Duodenal mucosa (tissue), 2 donors: ENCODE results near the gene SLC22A24.
"Not testable (repeated sequence)": the region's sequence is repeated elsewhere in the genome, so short reads cannot be mapped to it uniquely, and the experiment has no call there.

ENCODE experiments used
- H3K27ac ChIP-seq: one replicate; pipeline ENCODE4 v1.7.0; 2013; ENCODE audit warnings: low read depth, low read length
- H3K27me3 ChIP-seq, 2 donors: one replicate each; pipeline ENCODE4 v1.7.0; 2013; ENCODE audit warnings: low read length in 2 of 2, control low read depth in 1 of 2; ENCODE audit not compliant: insufficient read depth in 2 of 2, control insufficient read depth in 1 of 2
- H3K36me3 ChIP-seq, 2 donors: one replicate each; pipeline ENCODE4 v1.7.0; 2013; ENCODE audit warnings: low read length in 2 of 2, control low read depth in 1 of 2; ENCODE audit not compliant: insufficient read depth in 2 of 2, control insufficient read depth in 1 of 2
- H3K4me1 ChIP-seq, 2 donors: one replicate each; pipeline ENCODE4 v1.7.0; 2013; ENCODE audit warnings: low read length in 2 of 2, control low read depth in 1 of 2; ENCODE audit not compliant: insufficient read depth in 2 of 2, control insufficient read depth in 1 of 2
- H3K4me3 ChIP-seq, 2 donors: one replicate each; pipeline ENCODE4 v1.7.0; 2013; ENCODE audit warnings: low read length in 2 of 2, low read depth in 1 of 2
- H3K9ac ChIP-seq, 2 donors: one replicate each; pipeline ENCODE4 v1.7.0; 2013; ENCODE audit warnings: low read length in 2 of 2, low read depth in 1 of 2
- H3K9me3 ChIP-seq, 2 donors: one replicate each; pipeline ENCODE4 v1.7.0; 2013; ENCODE audit warnings: low read length in 2 of 2, control low read depth in 1 of 2; ENCODE audit not compliant: control insufficient read depth in 1 of 2

The SLC22A24 gene

DNA sequence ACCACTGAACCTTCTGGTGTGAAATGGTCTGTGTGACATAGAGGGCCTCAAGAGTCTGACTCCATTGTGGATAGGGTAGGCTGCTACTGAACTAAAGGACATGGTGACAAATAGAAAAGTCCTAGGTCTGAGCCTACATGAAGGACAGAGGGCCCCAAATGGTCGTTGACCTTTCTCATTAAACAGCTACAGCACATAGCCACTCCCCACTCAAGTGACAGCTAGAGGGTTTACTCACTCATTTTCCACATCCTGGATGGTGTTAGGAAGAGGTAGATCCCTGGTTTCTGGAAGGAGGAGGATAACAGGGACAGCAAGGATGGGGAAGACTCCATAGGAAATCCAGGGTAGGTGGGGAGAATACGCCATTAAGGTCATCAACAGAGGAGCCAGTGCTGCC is 63.3 kb downstream of the SLC22A24 start:
- no peak overlapping the region for H3K27ac ChIP-seq
- no peak overlapping the region for H3K4me3 ChIP-seq
- H3K4me1 ChIP-seq, result no peaks in the 10 kb centered on the region
- H3K9ac ChIP-seq, result no peak overlapping the region
- H3K9me3 ChIP-seq, result no peaks in the 10 kb centered on the region
- H3K27me3 ChIP-seq, result peaks cover 0 to 6% of the 10 kb centered on the region in 2 donors
- H3K36me3 ChIP-seq, result no peaks in the 10 kb centered on the region

DNA sequence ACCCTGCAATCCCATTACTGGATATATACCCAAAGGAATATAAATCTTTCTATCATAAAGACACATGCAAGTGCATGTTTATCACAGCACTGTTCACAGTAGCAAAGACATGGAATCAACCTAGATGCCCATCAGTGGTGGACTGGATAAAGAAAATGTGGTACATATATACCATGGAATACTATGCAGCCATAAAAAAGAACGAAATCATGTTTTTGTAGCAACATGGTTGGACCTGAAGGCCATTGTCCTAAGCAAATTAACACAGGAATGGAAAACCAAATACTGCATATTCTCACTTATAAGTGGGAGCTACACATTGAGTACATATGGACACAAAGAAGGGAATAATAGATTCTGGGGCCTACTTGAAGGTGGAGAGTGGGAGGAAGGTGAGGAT is 97.8 kb downstream of the SLC22A24 start:
- not testable (repeated sequence) for H3K4me1 ChIP-seq, H3K4me3 ChIP-seq, H3K9ac ChIP-seq, H3K9me3 ChIP-seq, H3K27ac ChIP-seq, H3K27me3 ChIP-seq, H3K36me3 ChIP-seq

DNA sequence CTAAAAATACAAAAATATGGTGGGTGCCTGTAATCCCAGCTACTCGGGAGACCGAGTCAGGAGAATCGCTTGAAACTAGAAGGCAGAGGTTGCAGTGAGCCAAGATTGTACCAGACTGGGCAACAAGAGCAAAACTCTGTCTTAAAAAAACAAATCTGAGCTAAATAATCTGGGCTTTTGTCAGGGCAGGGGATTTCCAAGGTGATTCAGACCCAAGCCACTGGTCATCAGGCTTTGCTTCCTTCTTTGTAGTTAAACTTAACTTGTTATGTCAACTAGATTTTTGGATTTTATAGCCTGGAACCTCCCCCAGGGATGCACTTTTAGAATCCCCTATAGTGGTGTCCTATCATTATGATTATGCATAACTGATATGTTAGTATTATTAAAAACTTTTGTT is 101.4 kb downstream of the SLC22A24 start:
- Histone ChIP-seq H3K9ac (no peak overlapping the region), H3K4me1 (no peaks in the 10 kb centered on the region), H3K27me3 (no peaks in the 10 kb centered on the region), H3K4me3 (no peak overlapping the region), H3K9me3 (no peaks in the 10 kb centered on the region), H3K36me3 (no peaks in the 10 kb centered on the region), H3K27ac (no peak overlapping the region)

DNA sequence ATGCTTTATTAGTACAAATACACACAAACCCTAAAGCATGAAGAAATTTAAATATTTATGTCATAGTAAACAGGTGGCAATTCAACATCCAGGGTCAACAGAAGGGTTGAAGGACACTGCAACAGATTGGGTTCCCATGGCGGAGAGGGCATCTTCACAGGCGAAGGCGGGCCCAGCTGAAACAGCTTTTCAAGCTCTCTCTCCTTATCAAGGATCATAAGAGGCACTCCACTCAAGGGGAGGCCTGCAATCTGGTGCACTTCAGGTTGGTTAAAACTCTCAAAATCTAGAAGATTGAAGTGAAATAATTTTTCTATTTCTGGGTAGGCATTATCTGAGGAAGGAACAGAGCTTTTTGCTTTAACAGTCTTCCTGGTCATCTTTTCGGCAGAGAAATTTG is 111.6 kb downstream of the SLC22A24 start:
- no peak overlapping the region for H3K9ac ChIP-seq
- H3K36me3 ChIP-seq, result no peaks in the 10 kb centered on the region
- H3K27me3 ChIP-seq, result peaks cover 0 to 4% of the 10 kb centered on the region in 2 donors
- H3K4me3 ChIP-seq, result no peak overlapping the region
- no peaks in the 10 kb centered on the region for H3K9me3 ChIP-seq
- H3K4me1 ChIP-seq, result peaks cover 0 to 4% of the 10 kb centered on the region in 2 donors
- H3K27ac ChIP-seq, result no peak overlapping the region
